HCT116 (cell line): Measurements from ENCODE around the gene TARS2. TPM values are rescaled to one million over a fixed set of nuclear protein-coding genes. Genes with fewer than 3 reads are reported as not detected.

Experiments
- ATAC-seq: fragments of 200-7000 bp; cut with Tn5 transposase; 2 replicates; pipeline ENCODE4 v1.9.1; 2020; ENCODE audit warnings: mild to moderate bottlenecking, moderate library complexity
- BruUV-seq: library from RNA; stranded (reverse); fragments of 400-500 nt; replicated peaks from 2 replicates; lab custom pipeline; 2021; lab: Mats Ljungman, UMichigan
- CTCF ChIA-PET: fragments of 300-600 bp; sonication (Branson Sonifier 250); formaldehyde crosslinking; loops from one replicate; lab custom pipeline; 2021; ENCODE audit warnings: antibody characterized with exemption; lab: Charles Lee
- POLR2A ChIA-PET: fragments of 300-600, 350-600 bp; sonication (Branson Sonifier 250); formaldehyde crosslinking; loops from one replicate; lab custom pipeline; 2021; ENCODE audit warnings: antibody characterized with exemption; lab: Charles Lee
- RAD21 ChIA-PET, 2 experiments: fragments of 300-600 bp; sonication (Branson Sonifier 250); formaldehyde crosslinking; loops; one replicate each; lab custom pipeline; 2023; ENCODE audit warnings: low total read pairs in 2 of 2; ENCODE audit not compliant: uncharacterized antibody in 2 of 2, unreplicated experiment in 2 of 2, low non-redundant PET in 1 of 2; lab: Charles Lee
- DNase-seq: peaks from one replicate; pipeline ENCODE4 v3.0.0-alpha.2; 2010; ENCODE audit warnings: low read depth, low spot score
- H2AFZ ChIP-seq: fragments of 200-600 bp; shearing (Covaris generic), sonication (generic); 2 replicates; pipeline ENCODE4 v1.6.1; 2017; ENCODE audit warnings: low read depth, mixed run types, mixed read lengths, antibody characterized with exemption, low read length; ENCODE audit not compliant: poor library complexity, severe bottlenecking
- H3K27ac ChIP-seq: 2 replicates; pipeline ENCODE4 v1.5.1; 2012; ENCODE audit warnings: low read depth, low read length
- H3K27me3 ChIP-seq: fragments of 200-600 bp; sonication (generic); 2 replicates; pipeline ENCODE4 v1.6.1; 2016; ENCODE audit warnings: mixed run types, low read length, mixed read lengths; ENCODE audit not compliant: insufficient read depth
- H3K36me3 ChIP-seq, 2 experiments: fragments of 200-500 bp in 1 of 2; fragments of 200-600 bp in 1 of 2; sonication (Bioruptor generic) in 1 of 2; sonication (generic) in 1 of 2; 2 replicates each; pipeline versions ENCODE4 v1.5.1 to v1.6.1; 2014 to 2016; ENCODE audit warnings: low read length in 2 of 2, inconsistent platforms in 1 of 2, mixed read lengths in 1 of 2, mixed run types in 1 of 2; ENCODE audit not compliant: insufficient read depth in 2 of 2, control insufficient read depth in 1 of 2
- H3K4me1 ChIP-seq, 2 experiments: fragments of 200-600 bp in 1 of 2; sonication (generic) in 1 of 2; 2 replicates each; pipeline versions ENCODE4 v1.5.1 to v1.6.1; 2012 to 2017; ENCODE audit warnings: low read length in 2 of 2, inconsistent platforms in 1 of 2, mild to moderate bottlenecking in 1 of 2, mixed read lengths in 1 of 2, mixed run types in 1 of 2, moderate library complexity in 1 of 2; ENCODE audit not compliant: insufficient read depth in 2 of 2, control insufficient read depth in 1 of 2
- H3K4me2 ChIP-seq: fragments of 200-600 bp; sonication (generic); 2 replicates; pipeline ENCODE4 v1.6.1; 2017; ENCODE audit warnings: mixed run types, low read length, mixed read lengths
- H3K4me3 ChIP-seq, 2 experiments: fragments of 200-600 bp in 1 of 2; sonication (generic) in 1 of 2; replicated peaks in 1 of 2; 2 replicates each; pipeline ENCODE4 v1.5.1; 2011 to 2016; ENCODE audit warnings: low read length in 2 of 2, control low read depth in 1 of 2, low read depth in 1 of 2, mild to moderate bottlenecking in 1 of 2, mixed read lengths in 1 of 2, mixed run types in 1 of 2
- H3K79me2 ChIP-seq: fragments of 200-600 bp; sonication (generic); 2 replicates; pipeline ENCODE4 v1.6.1; 2017; ENCODE audit warnings: mild to moderate bottlenecking, mixed run types, low read length, moderate library complexity, mixed read lengths; ENCODE audit not compliant: insufficient read depth
- H3K9ac ChIP-seq: fragments of 200-600 bp; sonication (generic); 2 replicates; pipeline ENCODE4 v1.6.1; 2016; ENCODE audit warnings: low read length, mixed read lengths
- H3K9me2 ChIP-seq: fragments of 200-600 bp; sonication (generic), shearing (Covaris generic); 2 replicates; pipeline ENCODE4 v1.6.1; 2017; ENCODE audit warnings: mixed run types, mild to moderate bottlenecking, moderate library complexity; ENCODE audit not compliant: insufficient read depth
- H3K9me3 ChIP-seq, 2 experiments: fragments of 200-500 bp in 1 of 2; fragments of 200-600 bp in 1 of 2; sonication (Bioruptor generic) in 1 of 2; sonication (generic) in 1 of 2; 2 replicates each; pipeline ENCODE4 v1.6.1; 2014 to 2017; ENCODE audit warnings: low read length in 2 of 2, mixed read lengths in 2 of 2, inconsistent platforms in 1 of 2, low read depth in 1 of 2, mild to moderate bottlenecking in 1 of 2, mixed run types in 1 of 2, moderate library complexity in 1 of 2; ENCODE audit not compliant: control insufficient read depth in 1 of 2, insufficient read depth in 1 of 2
- H4K20me1 ChIP-seq: fragments of 200-600 bp; sonication (generic), shearing (Covaris generic); 2 replicates; pipeline ENCODE4 v1.6.1; 2017; ENCODE audit warnings: mixed run types, mild to moderate bottlenecking, moderate library complexity; ENCODE audit not compliant: insufficient read depth
- CBX3 ChIP-seq: IDR thresholded peaks from 2 replicates; pipeline ENCODE4 v1.6.1; 2012; ENCODE audit warnings: low read depth
- EZH2phosphoT487 ChIP-seq: fragments of 200-600 bp; IDR thresholded peaks from 2 replicates; pipeline ENCODE4 v1.6.1; 2018; ENCODE audit warnings: antibody characterized with exemption, borderline replicate concordance
- JUND ChIP-seq: IDR thresholded peaks from 2 replicates; pipeline ENCODE4 v1.6.1; 2012
- REST ChIP-seq: IDR thresholded peaks from 2 replicates; pipeline ENCODE4 v1.6.1; 2012; ENCODE audit warnings: low read depth
- SRF ChIP-seq: IDR thresholded peaks from 2 replicates; pipeline ENCODE4 v1.6.1; 2012; ENCODE audit warnings: low read depth
- TCF7L2 ChIP-seq: IDR thresholded peaks from 2 replicates; pipeline ENCODE4 v1.7.0; 2011; ENCODE audit warnings: borderline replicate concordance, inconsistent platforms; ENCODE audit not compliant: insufficient read depth, insufficient read length; ENCODE audit errors: extremely low read depth
- intact Hi-C: fragments of 100-400 bp; cut with micrococcal nuclease; formaldehyde crosslinking; loops from 2 replicates; pipeline ENCODE4 v1.10.0; 2022
- total RNA-seq: library from RNA; stranded (reverse); gene quantifications from one replicate; pipeline ENCODE4 v1.2.1, GENCODE V29; 2021; ENCODE audit not compliant: unreplicated experiment

TARS2 gene
- total RNA-seq, 1 experiment from 2014 or later: 23.2 TPM

- no peak for TF ChIP-seq REST
- TF ChIP-seq SRF: no peak
- TF ChIP-seq TCF7L2: no peak
Observed at GRCh38 chr1:150513351-150513791, 26.2 kb downstream of the TARS2 start (continued).

- no peaks in the 10 kb centered on the region for H3K9me3 ChIP-seq
- no peak for DNase-seq
- H4K20me1 ChIP-seq: no peaks in the 10 kb centered on the region
- intact Hi-C loops: no loop called here
- no peak for TF ChIP-seq REST
- no peak for TF ChIP-seq EZH2phosphoT487
- no peak for TF ChIP-seq CBX3
- TF ChIP-seq JUND: no peak
- H3K9me2 ChIP-seq: no peaks in the 10 kb centered on the region
- no TSS peak for BruUV-seq
- no peak overlapping the region for H3K27ac ChIP-seq
- no peaks in the 10 kb centered on the region for H3K27me3 ChIP-seq
- ChIA-PET RAD21 (no interaction called here), CTCF (interaction anchor here (1.5 kb wide), 1 partner anchor 19 kb away, joined by 10 read pairs; no protein-coding TSS in a partner anchor), POLR2A (no interaction called here)
- H3K79me2 ChIP-seq: no peaks in the 10 kb centered on the region
- H3K4me1 ChIP-seq: peaks cover 10 to 23% of the 10 kb centered on the region in 2 experiments
- H3K9ac ChIP-seq: no peak overlapping the region
- H3K36me3 ChIP-seq: no peaks in the 10 kb centered on the region
- no peak overlapping the region for H2AFZ ChIP-seq
- no peak overlapping the region for H3K4me3 ChIP-seq
- no peak overlapping the region for H3K4me2 ChIP-seq
- ATAC-seq: no peak
Observed at GRCh38 chr1:150514260-150514659, 27.0 kb downstream of the TARS2 start.
